ENCODE data around the gene RAPGEF4. TPM values are rescaled to one million over a fixed set of nuclear protein-coding genes. Genes with fewer than 3 reads are reported as not detected.

RAPGEF4 gene
- total RNA-seq, 1 experiment from 2014 or later: 0.59 TPM

- TF ChIP-seq SP1 (IDR thresholded peaks at IDR 0.05; ENCODE audit: low read depth) (no peak), JUND (IDR thresholded peaks at IDR 0.05) (no peak), SRF (IDR thresholded peaks at IDR 0.05; ENCODE audit: low read depth) (no peak), EZH2 (IDR thresholded peaks at IDR 0.05) (no peak), ZFX (IDR thresholded peaks at IDR 0.05) (no peak)
These were observed 93.6 kb downstream of the RAPGEF4 start (continued) for GRCh38 chr2:172829229-172829628.

GRCh38 chr2:172830482-172830881, 94.8 kb downstream of the RAPGEF4 start:
- H2AFZ ChIP-seq (ENCODE audit: low read depth, low read length, poor library complexity, severe bottlenecking): no peak overlapping the region
- CTCF ChIA-PET: interaction anchor here (1.3 kb wide), 1 partner anchor 35 kb away, joined by 3 read pairs; no protein-coding TSS in a partner anchor

More at GRCh38 chr2:172830482-172830881, 94.8 kb downstream of the RAPGEF4 start:
- Histone ChIP-seq H3K4me1 (ENCODE audit: control insufficient read depth in 1 of 2, insufficient read depth in 2 of 2, low read length in 2 of 2) (peaks cover 0 to 4% of the 10 kb centered on the region in 2 experiments; a peak in 1 of 4 replicates), H3K27ac (ENCODE audit: low read depth, low read length) (no peak overlapping the region), H3K4me2 (ENCODE audit: low read length) (no peak overlapping the region), H3K27me3 (ENCODE audit: insufficient read depth, low read length) (no peaks in the 10 kb centered on the region), H3K9me3 (ENCODE audit: control insufficient read depth in 1 of 2, insufficient read depth in 1 of 2, low read depth in 1 of 2, low read length in 2 of 2) (no peaks in the 10 kb centered on the region), H3K9me2 (ENCODE audit: insufficient read depth) (no peaks in the 10 kb centered on the region), H3K4me3 (replicated peaks in 1 of 2; ENCODE audit: low read depth in 1 of 2, low read length in 2 of 2) (no peak overlapping the region), H3K9ac (ENCODE audit: low read length) (no peak overlapping the region), H3K79me2 (ENCODE audit: insufficient read depth, low read length) (no peaks in the 10 kb centered on the region), H3K36me3 (ENCODE audit: control insufficient read depth in 1 of 2, insufficient read depth in 2 of 2, low read length in 2 of 2) (no peaks in the 10 kb centered on the region), H4K20me1 (ENCODE audit: insufficient read depth) (no peaks in the 10 kb centered on the region)
- no TSS peak for BruUV-seq (replicated peaks)
- DNase-seq (ENCODE audit: low read depth, low spot score) (no peak), ATAC-seq (no peak)
- ChIA-PET RAD21 (ENCODE audit: low non-redundant PET in 1 of 2, low total read pairs in 2 of 2, uncharacterized antibody in 2 of 2, unreplicated experiment in 2 of 2) (no interaction called here), POLR2A (no interaction called here)
- TF ChIP-seq RAD21 (IDR thresholded peaks at IDR 0.05; ENCODE audit: low read depth): no peak
- no peak for TF ChIP-seq CEBPB (IDR thresholded peaks at IDR 0.05; ENCODE audit: low read depth)
- no peak for TF ChIP-seq CTCF (IDR thresholded peaks at IDR 0.05 in 2 of 3, conservative IDR thresholded peaks at IDR 0.05 in 1 of 3; ENCODE audit: borderline replicate concordance in 1 of 3, insufficient read depth in 1 of 3, low read depth in 2 of 3, low read length in 2 of 3)
- TF ChIP-seq SP1 (IDR thresholded peaks at IDR 0.05; ENCODE audit: low read depth): no peak
- TF ChIP-seq EZH2phosphoT487 (IDR thresholded peaks at IDR 0.05; ENCODE audit: borderline replicate concordance): no peak
- TF ChIP-seq TCF7L2 (IDR thresholded peaks at IDR 0.05; ENCODE audit: borderline replicate concordance, extremely low read depth, insufficient read depth, insufficient read length): no peak
- no peak for TF ChIP-seq SIN3A (IDR thresholded peaks at IDR 0.05; ENCODE audit: low read depth)
- no peak for TF ChIP-seq REST (IDR thresholded peaks at IDR 0.05; ENCODE audit: low read depth)
- no peak for TF ChIP-seq FOSL1 (IDR thresholded peaks at IDR 0.05; ENCODE audit: low read depth)
- TF ChIP-seq ELF1 (IDR thresholded peaks at IDR 0.05; ENCODE audit: borderline replicate concordance, low read depth): no peak
- no peak for TF ChIP-seq CBX3 (IDR thresholded peaks at IDR 0.05; ENCODE audit: low read depth)
- no peak for TF ChIP-seq POLR2AphosphoS5 (IDR thresholded peaks at IDR 0.05; ENCODE audit: low read depth, low read length)
- no peak for TF ChIP-seq ATF3 (IDR thresholded peaks at IDR 0.05)
- no peak for TF ChIP-seq EGR1 (IDR thresholded peaks at IDR 0.05; ENCODE audit: low read depth)
- TF ChIP-seq ZNF274 (IDR thresholded peaks at IDR 0.05; ENCODE audit: low read depth, low read length): no peak
- TF ChIP-seq JUND (IDR thresholded peaks at IDR 0.05): no peak
- TF ChIP-seq YY1 (IDR thresholded peaks at IDR 0.05; ENCODE audit: extremely low read depth, insufficient replicate concordance, low read depth, low read length): no peak
- no peak for TF ChIP-seq ZFX (IDR thresholded peaks at IDR 0.05)
- TF ChIP-seq MAX (IDR thresholded peaks at IDR 0.05): no peak
- intact Hi-C loops (cut with micrococcal nuclease): no loop called here
